AG04450 (cell line): ENCODE results near the gene DCDC1. TPM values are rescaled to one million over a fixed set of nuclear protein-coding genes. Genes with fewer than 3 reads are reported as not detected.

Experiments
- CTCF ChIA-PET: fragments of 300-600, 350-600 bp; formaldehyde crosslinking; extraction: SDS; loops from one replicate; lab custom pipeline; 2022; ENCODE audit warnings: antibody characterized with exemption, inconsistent platforms; lab: Charles Lee
- POLR2A ChIA-PET: fragments of 350-600 bp; formaldehyde crosslinking; extraction: SDS; loops from one replicate; lab custom pipeline; 2021; ENCODE audit warnings: antibody characterized with exemption, inconsistent platforms; lab: Yijun Ruan, JAX
- DNase-seq: peaks from one replicate; pipeline ENCODE4 v3.0.0-alpha.2; 2011; ENCODE audit warnings: low read depth, low spot score
- H3K27ac ChIP-seq: one replicate; pipeline ENCODE4 v1.5.1; 2012; ENCODE audit warnings: low read depth, low read length, control low read depth
- H3K27me3 ChIP-seq: one replicate; pipeline ENCODE4 v1.6.0; 2012; ENCODE audit warnings: low read length; ENCODE audit not compliant: control insufficient read depth, insufficient read depth
- H3K4me3 ChIP-seq: 2 replicates; pipeline ENCODE4 v1.5.1; 2011; ENCODE audit warnings: mild to moderate bottlenecking, low read depth, low read length, control low read depth
- H3K9me3 ChIP-seq: 2 replicates; pipeline ENCODE4 v1.5.1; 2012; ENCODE audit warnings: low read length; ENCODE audit not compliant: control insufficient read depth, insufficient read depth
- CTCF ChIP-seq: IDR thresholded peaks from 2 replicates; pipeline ENCODE4 v1.5.1; 2011; ENCODE audit warnings: low read depth, low read length, control low read depth, inconsistent platforms
- polyA plus RNA-seq: library from polyadenylated mRNA; depleted of rRNA; stranded (reverse); fragments of >200 nt; gene quantifications from 2 replicates; pipeline ENCODE4 v1.2.3, GENCODE V29; 2011

Gene DCDC1
- polyA plus RNA-seq, 1 experiment: 0.02 TPM

GRCh38 chr11:31050061-31050765 is 319.3 kb downstream of the DCDC1 start:
- Histone ChIP-seq H3K9me3 (no peaks in the 10 kb centered on the region), H3K27ac (no peak overlapping the region), H3K4me3 (no peak overlapping the region), H3K27me3 (no peaks in the 10 kb centered on the region)
- POLR2A ChIA-PET: no interaction called here
- CTCF ChIA-PET: no interaction called here
- no peak for DNase-seq
- no peak for TF ChIP-seq CTCF

- Histone ChIP-seq H3K27ac (no peak overlapping the region), H3K4me3 (no peak overlapping the region), H3K9me3 (no peaks in the 10 kb centered on the region), H3K27me3 (no peaks in the 10 kb centered on the region)
- ChIA-PET POLR2A (interaction anchor here (0.7 kb wide), 1 partner anchor 1471 kb away, joined by 4 read pairs; no protein-coding TSS in a partner anchor), CTCF (interaction anchor here (0.7 to 1.2 kb wide), 4 partner anchors 16 to 663 kb away, joined by 3 to 7 read pairs (median 3); no protein-coding TSS in a partner anchor)
- DNase-seq: no peak
- peak; percentile 22; the same call in 1 of the 2 replicates for TF ChIP-seq CTCF
Measured at GRCh38 chr11:31045335-31045734, 324.2 kb downstream of the DCDC1 start.

GRCh38 chr11:31030138-31030792 is 339.3 kb downstream of the DCDC1 start:
- no peak for TF ChIP-seq CTCF
- no peaks in the 10 kb centered on the region for H3K9me3 ChIP-seq
- H3K4me3 ChIP-seq: no peak overlapping the region
- no peak overlapping the region for H3K27ac ChIP-seq
- CTCF ChIA-PET: no interaction called here
- no peak for DNase-seq
- POLR2A ChIA-PET: interaction anchor here (0.6 kb wide), 1 partner anchor 42 kb away, joined by 12 read pairs; no protein-coding TSS in a partner anchor
- H3K27me3 ChIP-seq: no peaks in the 10 kb centered on the region

- Histone ChIP-seq H3K27ac (no peak overlapping the region), H3K27me3 (no peaks in the 10 kb centered on the region), H3K9me3 (no peaks in the 10 kb centered on the region), H3K4me3 (no peak overlapping the region)
- CTCF ChIA-PET: no interaction called here
- DNase-seq: no peak
- TF ChIP-seq CTCF: no peak
- POLR2A ChIA-PET: no interaction called here
Measured at GRCh38 chr11:31026315-31026714, 343.2 kb downstream of the DCDC1 start.

- H3K27ac ChIP-seq: no peak overlapping the region
- POLR2A ChIA-PET: no interaction called here
- no peak for TF ChIP-seq CTCF
- no peak overlapping the region for H3K4me3 ChIP-seq
- CTCF ChIA-PET: no interaction called here
- H3K9me3 ChIP-seq: no peaks in the 10 kb centered on the region
- DNase-seq: no peak
- no peaks in the 10 kb centered on the region for H3K27me3 ChIP-seq
Measured at GRCh38 chr11:31022080-31022479, 347.5 kb downstream of the DCDC1 start.
